Measurements from ENCODE around the gene GSN. TPM values are rescaled to one million over a fixed set of nuclear protein-coding genes. Genes with fewer than 3 reads are reported as not detected.

Gene GSN
- total RNA-seq, 1 donor from 2014 or later, result 35.0 TPM

DNA sequence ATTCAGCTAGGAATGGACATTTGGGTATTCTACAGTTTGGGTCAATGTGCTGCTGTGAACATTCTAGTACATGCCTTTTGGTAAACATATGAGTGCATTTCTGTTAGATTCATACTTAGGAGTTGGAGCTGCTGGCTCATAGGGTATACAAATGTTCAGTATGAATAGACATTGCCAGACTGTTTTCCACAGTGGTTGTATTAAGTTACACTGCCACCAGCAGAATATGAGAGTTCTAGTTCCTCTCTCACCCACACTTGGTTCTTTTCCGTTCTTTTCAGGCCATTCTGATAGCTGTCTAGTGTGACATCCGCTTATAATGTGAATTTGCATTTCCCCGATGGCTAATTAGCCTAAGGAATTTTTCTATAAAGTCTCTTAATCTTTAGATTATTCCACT is 77.1 kb downstream of the GSN start:
- Mint-ChIP-seq H3K27ac (no peak overlapping the region), H3K4me3 (ENCODE audit: low read depth) (no peak overlapping the region), H3K4me1 (ENCODE audit: low read depth) (peaks cover 11% of the 10 kb centered on the region), H3K36me3 (ENCODE audit: insufficient read depth) (no peaks in the 10 kb centered on the region), H3K9me3 (ENCODE audit: low read depth) (no peaks in the 10 kb centered on the region), H3K27me3 (no peaks in the 10 kb centered on the region)
- TF ChIP-seq, protein P1, sequence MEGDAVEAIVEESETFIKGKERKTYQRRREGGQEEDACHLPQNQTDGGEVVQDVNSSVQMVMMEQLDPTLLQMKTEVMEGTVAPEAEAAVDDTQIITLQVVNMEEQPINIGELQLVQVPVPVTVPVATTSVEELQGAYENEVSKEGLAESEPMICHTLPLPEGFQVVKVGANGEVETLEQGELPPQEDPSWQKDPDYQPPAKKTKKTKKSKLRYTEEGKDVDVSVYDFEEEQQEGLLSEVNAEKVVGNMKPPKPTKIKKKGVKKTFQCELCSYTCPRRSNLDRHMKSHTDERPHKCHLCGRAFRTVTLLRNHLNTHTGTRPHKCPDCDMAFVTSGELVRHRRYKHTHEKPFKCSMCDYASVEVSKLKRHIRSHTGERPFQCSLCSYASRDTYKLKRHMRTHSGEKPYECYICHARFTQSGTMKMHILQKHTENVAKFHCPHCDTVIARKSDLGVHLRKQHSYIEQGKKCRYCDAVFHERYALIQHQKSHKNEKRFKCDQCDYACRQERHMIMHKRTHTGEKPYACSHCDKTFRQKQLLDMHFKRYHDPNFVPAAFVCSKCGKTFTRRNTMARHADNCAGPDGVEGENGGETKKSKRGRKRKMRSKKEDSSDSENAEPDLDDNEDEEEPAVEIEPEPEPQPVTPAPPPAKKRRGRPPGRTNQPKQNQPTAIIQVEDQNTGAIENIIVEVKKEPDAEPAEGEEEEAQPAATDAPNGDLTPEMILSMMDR (IDR thresholded peaks at IDR 0.05; ENCODE audit: unreplicated experiment), result no peak
- DNase-seq (ENCODE audit: low spot score, unreplicated experiment), result no peak

GRCh38 chr9:121348221-121348620 is 80.3 kb downstream of the GSN start:
- peaks cover 11% of the 10 kb centered on the region for H3K4me1 Mint-ChIP-seq (ENCODE audit: low read depth)
- H3K27ac Mint-ChIP-seq, result no peak overlapping the region
- H3K9me3 Mint-ChIP-seq (ENCODE audit: low read depth), result no peaks in the 10 kb centered on the region
- H3K4me3 Mint-ChIP-seq (ENCODE audit: low read depth), result no peak overlapping the region
- DNase-seq (ENCODE audit: low spot score, unreplicated experiment), result no peak
- no peaks in the 10 kb centered on the region for H3K27me3 Mint-ChIP-seq
- H3K36me3 Mint-ChIP-seq (ENCODE audit: insufficient read depth), result no peaks in the 10 kb centered on the region
- TF ChIP-seq, protein P1 (IDR thresholded peaks at IDR 0.05; ENCODE audit: unreplicated experiment), result no peak

DNA sequence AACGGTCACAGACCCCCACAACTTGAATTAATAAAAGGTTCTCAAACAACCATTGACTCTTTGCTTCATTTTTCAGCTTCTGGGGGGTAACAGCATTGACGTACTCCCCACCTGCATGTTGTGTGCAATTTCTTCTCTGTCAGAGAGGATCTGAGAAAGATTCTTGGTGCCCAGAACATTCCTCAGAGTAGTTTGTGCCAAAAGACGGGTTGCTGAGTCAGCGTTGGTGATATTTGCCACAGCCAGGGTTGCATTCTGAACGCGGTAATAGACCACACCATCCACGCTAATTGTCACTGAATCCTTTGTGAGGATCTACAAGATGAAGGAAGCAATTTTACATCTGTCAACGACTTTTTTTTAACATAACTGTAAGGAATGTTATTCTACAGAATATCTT is 81.0 kb downstream of the GSN start:
- Mint-ChIP-seq H3K4me1 (ENCODE audit: low read depth) (peaks cover 7% of the 10 kb centered on the region), H3K27me3 (no peaks in the 10 kb centered on the region), H3K4me3 (ENCODE audit: low read depth) (no peak overlapping the region), H3K27ac (no peak overlapping the region), H3K36me3 (ENCODE audit: insufficient read depth) (no peaks in the 10 kb centered on the region), H3K9me3 (ENCODE audit: low read depth) (no peaks in the 10 kb centered on the region)
- DNase-seq (ENCODE audit: low spot score, unreplicated experiment), result no peak
- TF ChIP-seq, protein P1 (IDR thresholded peaks at IDR 0.05; ENCODE audit: unreplicated experiment), result no peak

DNA sequence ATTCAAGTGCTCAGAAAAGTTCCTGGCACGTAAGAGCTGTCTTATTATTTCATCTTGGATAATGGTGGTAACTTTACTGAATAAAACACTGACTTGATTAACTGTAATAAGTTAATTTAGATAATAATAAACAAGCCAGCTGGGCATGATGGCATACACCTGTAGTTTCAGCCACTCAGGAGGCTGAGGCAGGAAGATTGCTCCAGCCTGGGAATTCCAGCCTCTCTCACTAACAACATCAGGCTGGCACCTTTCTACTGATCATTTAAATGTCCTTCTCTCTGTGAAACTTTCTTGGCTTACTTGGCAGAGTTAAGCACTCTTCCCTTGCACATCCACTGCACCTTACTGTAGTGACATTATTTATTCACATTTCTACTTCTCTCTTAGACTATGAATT is 82.1 kb downstream of the GSN start:
- TF ChIP-seq, protein P1 (IDR thresholded peaks at IDR 0.05; ENCODE audit: unreplicated experiment), result no peak

DNA sequence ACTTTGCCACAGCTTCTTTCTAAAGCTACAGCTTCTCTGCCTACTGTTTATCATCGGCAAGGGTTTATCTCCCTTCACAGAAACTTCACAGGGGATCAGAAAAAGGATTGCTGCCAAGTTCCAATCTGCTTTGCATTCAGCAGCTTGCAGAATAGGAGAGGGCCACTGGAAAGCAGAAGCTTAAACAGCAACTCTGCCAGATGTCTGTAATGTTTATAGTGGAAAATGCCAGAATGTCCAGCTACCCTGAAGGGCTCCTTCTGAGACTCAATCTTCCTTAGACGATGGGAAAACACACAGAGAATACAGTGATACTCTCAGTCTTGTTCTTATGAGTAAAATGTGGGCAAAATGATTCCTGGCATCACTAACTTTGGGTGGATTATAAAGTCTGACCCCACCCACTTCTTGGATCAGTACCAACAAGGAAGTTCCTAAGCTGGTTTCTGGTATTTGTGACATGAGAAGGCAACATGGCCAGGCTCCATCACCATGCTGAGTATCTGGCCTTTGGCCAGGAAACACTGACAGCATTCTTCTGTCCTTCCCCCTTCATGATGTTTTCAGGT is 83.1 kb downstream of the GSN start:
- H3K36me3 Mint-ChIP-seq (ENCODE audit: insufficient read depth), result no peaks in the 10 kb centered on the region
- DNase-seq (ENCODE audit: low spot score, unreplicated experiment), result no peak
- TF ChIP-seq, protein P1 (IDR thresholded peaks at IDR 0.05; ENCODE audit: unreplicated experiment), result no peak
- H3K4me3 Mint-ChIP-seq (ENCODE audit: low read depth), result no peak overlapping the region
- no peaks in the 10 kb centered on the region for H3K9me3 Mint-ChIP-seq (ENCODE audit: low read depth)
- no peak overlapping the region for H3K27ac Mint-ChIP-seq
- H3K4me1 Mint-ChIP-seq (ENCODE audit: low read depth), result peaks cover 1% of the 10 kb centered on the region
- no peaks in the 10 kb centered on the region for H3K27me3 Mint-ChIP-seq

More for the DNA sequence above, 82.1 kb downstream of the GSN start:
- H3K27me3 Mint-ChIP-seq, result no peaks in the 10 kb centered on the region
- H3K27ac Mint-ChIP-seq, result no peak overlapping the region
- no peak overlapping the region for H3K4me3 Mint-ChIP-seq (ENCODE audit: low read depth)
- peaks cover 1% of the 10 kb centered on the region for H3K4me1 Mint-ChIP-seq (ENCODE audit: low read depth)
- DNase-seq (ENCODE audit: low spot score, unreplicated experiment), result no peak
- H3K36me3 Mint-ChIP-seq (ENCODE audit: insufficient read depth), result no peaks in the 10 kb centered on the region
- H3K9me3 Mint-ChIP-seq (ENCODE audit: low read depth), result no peaks in the 10 kb centered on the region
